HG03025 (cell line): ENCODE results near the gene TUFT1.
"Not testable (repeated sequence)": the region's sequence is repeated elsewhere in the genome, so short reads cannot be mapped to it uniquely, and the experiment has no call there.

ENCODE experiments used
- ATAC-seq: cut with Tn5 transposase; IDR thresholded peaks from one replicate; pipeline ENCODE4 v1.9.1; 2021; ENCODE audit warnings: mild to moderate bottlenecking, moderate library complexity; ENCODE audit not compliant: unreplicated experiment, low FRiP score

The TUFT1 gene

DNA sequence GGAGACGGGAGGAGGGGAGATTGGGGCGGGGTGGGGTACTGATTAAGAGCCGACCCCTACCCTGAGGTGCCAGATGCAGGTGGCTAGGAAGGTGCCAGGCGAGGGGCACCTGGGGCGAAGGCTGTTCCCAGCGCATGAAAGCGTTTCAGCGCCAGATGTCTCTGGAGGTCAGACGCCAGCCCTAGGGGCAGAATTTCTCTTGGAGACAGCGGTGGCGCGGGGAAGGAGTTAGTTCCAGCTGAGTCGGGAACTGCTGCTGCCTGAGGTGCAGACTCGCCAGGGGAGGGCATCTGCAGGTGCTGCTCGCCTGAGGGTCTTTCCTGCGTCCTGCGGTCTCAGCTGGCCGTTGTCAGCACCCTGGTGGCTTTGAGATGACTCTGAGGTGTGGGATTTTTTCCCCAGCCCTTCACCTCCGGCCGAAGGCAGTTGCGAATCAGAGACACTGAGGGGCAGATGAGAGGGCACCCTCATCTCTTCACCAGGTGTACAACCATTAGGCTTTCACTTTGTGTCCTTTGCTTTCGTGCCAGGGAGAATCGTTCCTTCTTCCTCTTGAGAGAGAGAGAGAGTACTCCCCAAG is 28.4 kb upstream of the TUFT1 start:
- ATAC-seq = no peak

GRCh38 chr1:151512326-151512725 is 27.8 kb upstream of the TUFT1 start:
- no peak for ATAC-seq

- ATAC-seq = no peak
Measured at GRCh38 chr1:151512801-151513625, 27.1 kb upstream of the TUFT1 start.

- ATAC-seq = no peak
Measured at GRCh38 chr1:151513626-151514121, 26.4 kb upstream of the TUFT1 start.

- no peak for ATAC-seq
Measured at GRCh38 chr1:151514366-151514765, 25.7 kb upstream of the TUFT1 start.

- ATAC-seq = no peak
Measured at GRCh38 chr1:151515265-151515664, 24.8 kb upstream of the TUFT1 start.

- ATAC-seq = no peak
Measured at GRCh38 chr1:151516031-151516511, 24.0 kb upstream of the TUFT1 start.

DNA sequence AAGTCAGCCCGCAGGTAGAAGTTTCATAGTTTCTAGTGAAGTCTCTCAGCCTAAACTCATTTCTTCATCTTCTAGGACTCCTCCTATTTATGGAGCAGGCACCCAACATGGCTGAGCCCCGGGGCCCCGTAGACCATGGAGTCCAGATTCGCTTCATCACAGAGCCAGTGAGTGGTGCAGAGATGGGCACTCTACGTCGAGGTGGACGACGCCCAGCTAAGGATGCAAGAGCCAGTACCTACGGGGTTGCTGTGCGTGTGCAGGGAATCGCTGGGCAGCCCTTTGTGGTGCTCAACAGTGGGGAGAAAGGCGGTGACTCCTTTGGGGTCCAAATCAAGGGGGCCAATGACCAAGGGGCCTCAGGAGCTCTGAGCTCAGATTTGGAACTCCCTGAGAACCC is 21.7 kb upstream of the TUFT1 start:
- ATAC-seq = no peak

DNA sequence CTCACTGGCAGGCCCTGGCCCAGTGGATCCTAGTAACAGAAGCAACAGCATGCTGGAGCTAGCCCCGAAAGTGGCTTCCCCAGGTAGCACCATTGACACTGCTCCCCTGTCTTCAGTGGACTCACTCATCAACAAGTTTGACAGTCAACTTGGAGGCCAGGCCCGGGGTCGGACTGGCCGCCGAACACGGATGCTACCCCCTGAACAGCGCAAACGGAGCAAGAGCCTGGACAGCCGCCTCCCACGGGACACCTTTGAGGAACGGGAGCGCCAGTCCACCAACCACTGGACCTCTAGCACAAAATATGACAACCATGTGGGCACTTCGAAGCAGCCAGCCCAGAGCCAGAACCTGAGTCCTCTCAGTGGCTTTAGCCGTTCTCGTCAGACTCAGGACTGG is 21.2 kb upstream of the TUFT1 start:
- no peak for ATAC-seq

DNA sequence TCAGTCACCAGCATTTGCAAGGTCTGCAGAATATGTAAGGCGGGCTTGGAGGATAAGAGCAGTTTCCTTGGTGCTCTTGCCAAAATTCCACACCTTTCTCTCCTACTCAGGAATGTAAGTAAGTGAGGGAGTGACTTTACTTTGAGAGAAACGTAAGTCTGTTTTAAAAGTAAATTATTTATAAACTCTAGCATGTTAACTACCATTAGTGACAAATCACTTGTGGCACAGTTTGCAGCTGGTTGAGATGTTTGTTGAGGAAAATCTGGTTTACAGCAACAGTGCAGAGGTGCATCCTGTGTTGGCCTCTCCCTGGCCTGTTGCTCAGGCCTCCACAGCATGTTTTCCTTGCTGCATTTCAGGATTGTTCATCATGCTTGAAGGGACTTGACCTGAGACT is 20.4 kb upstream of the TUFT1 start:
- no peak for ATAC-seq

DNA sequence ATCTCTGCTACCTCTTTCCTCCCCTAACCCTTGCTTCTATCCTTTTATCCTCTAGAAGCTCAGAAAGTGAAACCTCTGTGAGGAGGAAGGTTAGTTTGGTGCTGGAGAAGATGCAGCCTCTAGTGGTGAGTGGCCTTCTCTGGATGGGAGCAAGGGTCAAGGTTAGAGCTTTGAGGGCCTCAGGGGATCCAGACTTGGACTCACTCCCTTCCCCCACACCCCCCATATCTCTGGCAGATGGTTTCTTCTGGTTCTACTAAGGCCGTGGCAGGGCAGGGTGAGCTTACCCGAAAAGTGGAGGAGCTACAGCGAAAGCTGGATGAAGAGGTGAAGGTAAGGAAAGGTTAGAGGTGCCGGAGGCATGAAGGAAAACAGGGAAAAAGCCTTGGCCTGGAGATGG is 19.8 kb upstream of the TUFT1 start:
- no peak for ATAC-seq

- ATAC-seq = not testable (repeated sequence)
Measured at GRCh38 chr1:151522427-151522826, 17.7 kb upstream of the TUFT1 start.

DNA sequence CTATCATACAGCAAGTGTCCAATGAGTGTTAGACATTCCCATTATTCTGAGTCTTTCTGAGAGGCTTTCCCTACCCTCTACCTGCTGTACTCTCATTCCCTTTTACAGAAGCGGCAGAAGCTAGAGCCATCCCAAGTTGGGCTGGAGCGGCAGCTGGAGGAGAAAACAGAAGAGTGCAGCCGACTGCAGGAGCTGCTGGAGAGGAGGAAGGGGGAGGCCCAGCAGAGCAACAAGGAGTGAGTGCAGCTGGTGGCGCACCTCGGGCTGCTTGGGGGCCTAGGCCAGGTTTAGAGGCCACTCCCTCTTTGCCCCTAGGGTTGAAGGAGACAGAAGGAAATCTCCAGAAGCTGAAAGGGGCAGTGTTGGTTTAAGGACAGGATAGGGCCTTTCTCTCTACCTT is 16.8 kb upstream of the TUFT1 start:
- no peak for ATAC-seq

- ATAC-seq = no peak
Measured at GRCh38 chr1:151524736-151525135, 15.4 kb upstream of the TUFT1 start.

- no peak for ATAC-seq
Measured at GRCh38 chr1:151526735-151527525, 13.2 kb upstream of the TUFT1 start.

DNA sequence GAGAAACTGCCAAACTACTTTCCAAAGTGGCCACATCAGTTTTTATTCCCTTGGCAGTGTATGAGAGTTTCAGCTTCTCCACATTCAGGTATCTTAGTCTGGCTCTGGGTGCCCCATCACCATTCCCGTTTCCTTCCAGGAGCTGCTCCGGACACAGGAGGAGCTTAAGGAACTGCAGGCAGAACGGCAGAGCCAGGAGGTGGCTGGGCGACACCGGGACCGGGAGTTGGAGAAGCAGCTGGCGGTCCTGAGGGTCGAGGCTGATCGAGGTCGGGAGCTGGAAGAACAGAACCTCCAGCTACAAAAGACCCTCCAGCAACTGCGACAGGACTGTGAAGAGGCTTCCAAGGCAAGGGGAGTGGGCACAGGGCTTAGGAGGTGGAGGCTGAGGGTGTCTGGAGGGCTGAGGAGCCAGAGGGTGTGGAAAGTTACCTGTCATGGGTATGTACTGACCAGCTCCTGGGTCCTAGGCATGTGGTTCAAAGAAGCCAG is 10.9 kb upstream of the TUFT1 start:
- ATAC-seq = no peak

DNA sequence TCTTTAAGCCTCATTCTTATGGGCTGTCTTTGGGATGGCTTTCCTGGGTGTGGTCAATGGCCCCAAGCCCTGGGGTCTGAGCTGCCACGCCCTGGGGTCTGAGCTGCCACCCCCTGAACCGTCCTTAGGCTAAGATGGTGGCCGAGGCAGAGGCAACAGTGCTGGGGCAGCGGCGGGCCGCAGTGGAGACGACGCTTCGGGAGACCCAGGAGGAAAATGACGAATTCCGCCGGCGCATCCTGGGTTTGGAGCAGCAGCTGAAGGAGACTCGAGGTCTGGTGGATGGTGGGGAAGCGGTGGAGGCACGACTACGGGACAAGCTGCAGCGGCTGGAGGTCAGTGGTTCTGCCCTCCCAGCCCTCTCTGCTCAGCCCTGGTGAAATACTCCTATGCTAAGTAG is 10.3 kb upstream of the TUFT1 start:
- no peak for ATAC-seq

DNA sequence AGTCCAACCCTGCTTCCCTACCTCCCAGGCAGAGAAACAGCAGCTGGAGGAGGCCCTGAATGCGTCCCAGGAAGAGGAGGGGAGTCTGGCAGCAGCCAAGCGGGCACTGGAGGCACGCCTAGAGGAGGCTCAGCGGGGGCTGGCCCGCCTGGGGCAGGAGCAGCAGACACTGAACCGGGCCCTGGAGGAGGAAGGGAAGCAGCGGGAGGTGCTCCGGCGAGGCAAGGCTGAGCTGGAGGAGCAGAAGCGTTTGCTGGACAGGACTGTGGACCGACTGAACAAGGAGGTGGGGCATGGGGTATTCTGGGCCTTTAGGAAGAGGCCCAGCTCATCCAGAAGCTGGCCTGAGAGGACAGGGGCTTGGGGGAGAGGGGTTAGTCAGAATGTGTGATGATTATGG is 9.6 kb upstream of the TUFT1 start:
- no peak for ATAC-seq

- ATAC-seq = no peak
Measured at GRCh38 chr1:151533870-151534269, 6.2 kb upstream of the TUFT1 start.

- no peak for ATAC-seq
Measured at GRCh38 chr1:151534662-151535278, 5.3 kb upstream of the TUFT1 start.
